ENCODE data around the gene COL16A1.

DNA sequence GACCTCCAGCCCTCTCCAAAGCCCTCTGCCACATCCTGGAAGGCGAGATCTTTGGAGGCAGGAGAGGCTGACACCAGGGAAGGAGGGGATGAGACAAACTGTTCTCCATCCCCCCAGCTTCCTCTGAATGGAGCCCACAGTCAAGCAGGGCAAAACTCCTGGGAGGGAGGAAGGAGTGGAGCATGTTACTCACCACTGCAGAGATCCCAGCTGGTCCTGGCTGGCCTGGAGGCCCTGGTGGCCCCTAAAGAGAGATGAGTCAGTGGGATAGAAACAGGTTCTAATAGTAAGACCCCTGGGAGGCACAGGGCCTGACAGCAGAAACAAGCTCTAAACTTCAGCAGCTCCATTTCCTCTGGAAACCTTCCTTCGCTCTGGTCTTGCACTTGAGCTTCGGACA is 45.1 kb downstream of the COL16A1 start:
- TF ChIP-seq, protein P1, sequence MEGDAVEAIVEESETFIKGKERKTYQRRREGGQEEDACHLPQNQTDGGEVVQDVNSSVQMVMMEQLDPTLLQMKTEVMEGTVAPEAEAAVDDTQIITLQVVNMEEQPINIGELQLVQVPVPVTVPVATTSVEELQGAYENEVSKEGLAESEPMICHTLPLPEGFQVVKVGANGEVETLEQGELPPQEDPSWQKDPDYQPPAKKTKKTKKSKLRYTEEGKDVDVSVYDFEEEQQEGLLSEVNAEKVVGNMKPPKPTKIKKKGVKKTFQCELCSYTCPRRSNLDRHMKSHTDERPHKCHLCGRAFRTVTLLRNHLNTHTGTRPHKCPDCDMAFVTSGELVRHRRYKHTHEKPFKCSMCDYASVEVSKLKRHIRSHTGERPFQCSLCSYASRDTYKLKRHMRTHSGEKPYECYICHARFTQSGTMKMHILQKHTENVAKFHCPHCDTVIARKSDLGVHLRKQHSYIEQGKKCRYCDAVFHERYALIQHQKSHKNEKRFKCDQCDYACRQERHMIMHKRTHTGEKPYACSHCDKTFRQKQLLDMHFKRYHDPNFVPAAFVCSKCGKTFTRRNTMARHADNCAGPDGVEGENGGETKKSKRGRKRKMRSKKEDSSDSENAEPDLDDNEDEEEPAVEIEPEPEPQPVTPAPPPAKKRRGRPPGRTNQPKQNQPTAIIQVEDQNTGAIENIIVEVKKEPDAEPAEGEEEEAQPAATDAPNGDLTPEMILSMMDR (tag by site-specific recombination; IDR thresholded peaks at IDR 0.05): no peak
- TF ChIP-seq, protein P2, sequence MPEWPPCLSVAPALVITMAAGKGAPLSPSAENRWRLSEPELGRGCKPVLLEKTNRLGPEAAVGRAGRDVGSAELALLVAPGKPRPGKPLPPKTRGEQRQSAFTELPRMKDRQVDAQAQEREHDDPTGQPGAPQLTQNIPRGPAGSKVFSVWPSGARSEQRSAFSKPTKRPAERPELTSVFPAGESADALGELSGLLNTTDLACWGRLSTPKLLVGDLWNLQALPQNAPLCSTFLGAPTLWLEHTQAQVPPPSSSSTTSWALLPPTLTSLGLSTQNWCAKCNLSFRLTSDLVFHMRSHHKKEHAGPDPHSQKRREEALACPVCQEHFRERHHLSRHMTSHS (tag by site-specific recombination; IDR thresholded peaks at IDR 0.05): no peak
- TF ChIP-seq, protein P3, sequence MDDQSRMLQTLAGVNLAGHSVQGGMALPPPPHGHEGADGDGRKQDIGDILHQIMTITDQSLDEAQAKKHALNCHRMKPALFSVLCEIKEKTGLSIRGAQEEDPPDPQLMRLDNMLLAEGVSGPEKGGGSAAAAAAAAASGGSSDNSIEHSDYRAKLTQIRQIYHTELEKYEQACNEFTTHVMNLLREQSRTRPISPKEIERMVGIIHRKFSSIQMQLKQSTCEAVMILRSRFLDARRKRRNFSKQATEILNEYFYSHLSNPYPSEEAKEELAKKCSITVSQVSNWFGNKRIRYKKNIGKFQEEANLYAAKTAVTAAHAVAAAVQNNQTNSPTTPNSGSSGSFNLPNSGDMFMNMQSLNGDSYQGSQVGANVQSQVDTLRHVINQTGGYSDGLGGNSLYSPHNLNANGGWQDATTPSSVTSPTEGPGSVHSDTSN (CRISPR knock-in tag; IDR thresholded peaks at IDR 0.05): no peak
- no peak for TF ChIP-seq ZNF623 (tag by site-specific recombination; IDR thresholded peaks at IDR 0.05)
- TF ChIP-seq, protein P4, sequence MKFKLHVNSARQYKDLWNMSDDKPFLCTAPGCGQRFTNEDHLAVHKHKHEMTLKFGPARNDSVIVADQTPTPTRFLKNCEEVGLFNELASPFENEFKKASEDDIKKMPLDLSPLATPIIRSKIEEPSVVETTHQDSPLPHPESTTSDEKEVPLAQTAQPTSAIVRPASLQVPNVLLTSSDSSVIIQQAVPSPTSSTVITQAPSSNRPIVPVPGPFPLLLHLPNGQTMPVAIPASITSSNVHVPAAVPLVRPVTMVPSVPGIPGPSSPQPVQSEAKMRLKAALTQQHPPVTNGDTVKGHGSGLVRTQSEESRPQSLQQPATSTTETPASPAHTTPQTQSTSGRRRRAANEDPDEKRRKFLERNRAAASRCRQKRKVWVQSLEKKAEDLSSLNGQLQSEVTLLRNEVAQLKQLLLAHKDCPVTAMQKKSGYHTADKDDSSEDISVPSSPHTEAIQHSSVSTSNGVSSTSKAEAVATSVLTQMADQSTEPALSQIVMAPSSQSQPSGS (tag by site-specific recombination; IDR thresholded peaks at IDR 0.05; ENCODE audit: low read depth): no peak
- no peak for TF ChIP-seq ZNF585B (tag by site-specific recombination; IDR thresholded peaks at IDR 0.05)
- TF ChIP-seq, protein P5, sequence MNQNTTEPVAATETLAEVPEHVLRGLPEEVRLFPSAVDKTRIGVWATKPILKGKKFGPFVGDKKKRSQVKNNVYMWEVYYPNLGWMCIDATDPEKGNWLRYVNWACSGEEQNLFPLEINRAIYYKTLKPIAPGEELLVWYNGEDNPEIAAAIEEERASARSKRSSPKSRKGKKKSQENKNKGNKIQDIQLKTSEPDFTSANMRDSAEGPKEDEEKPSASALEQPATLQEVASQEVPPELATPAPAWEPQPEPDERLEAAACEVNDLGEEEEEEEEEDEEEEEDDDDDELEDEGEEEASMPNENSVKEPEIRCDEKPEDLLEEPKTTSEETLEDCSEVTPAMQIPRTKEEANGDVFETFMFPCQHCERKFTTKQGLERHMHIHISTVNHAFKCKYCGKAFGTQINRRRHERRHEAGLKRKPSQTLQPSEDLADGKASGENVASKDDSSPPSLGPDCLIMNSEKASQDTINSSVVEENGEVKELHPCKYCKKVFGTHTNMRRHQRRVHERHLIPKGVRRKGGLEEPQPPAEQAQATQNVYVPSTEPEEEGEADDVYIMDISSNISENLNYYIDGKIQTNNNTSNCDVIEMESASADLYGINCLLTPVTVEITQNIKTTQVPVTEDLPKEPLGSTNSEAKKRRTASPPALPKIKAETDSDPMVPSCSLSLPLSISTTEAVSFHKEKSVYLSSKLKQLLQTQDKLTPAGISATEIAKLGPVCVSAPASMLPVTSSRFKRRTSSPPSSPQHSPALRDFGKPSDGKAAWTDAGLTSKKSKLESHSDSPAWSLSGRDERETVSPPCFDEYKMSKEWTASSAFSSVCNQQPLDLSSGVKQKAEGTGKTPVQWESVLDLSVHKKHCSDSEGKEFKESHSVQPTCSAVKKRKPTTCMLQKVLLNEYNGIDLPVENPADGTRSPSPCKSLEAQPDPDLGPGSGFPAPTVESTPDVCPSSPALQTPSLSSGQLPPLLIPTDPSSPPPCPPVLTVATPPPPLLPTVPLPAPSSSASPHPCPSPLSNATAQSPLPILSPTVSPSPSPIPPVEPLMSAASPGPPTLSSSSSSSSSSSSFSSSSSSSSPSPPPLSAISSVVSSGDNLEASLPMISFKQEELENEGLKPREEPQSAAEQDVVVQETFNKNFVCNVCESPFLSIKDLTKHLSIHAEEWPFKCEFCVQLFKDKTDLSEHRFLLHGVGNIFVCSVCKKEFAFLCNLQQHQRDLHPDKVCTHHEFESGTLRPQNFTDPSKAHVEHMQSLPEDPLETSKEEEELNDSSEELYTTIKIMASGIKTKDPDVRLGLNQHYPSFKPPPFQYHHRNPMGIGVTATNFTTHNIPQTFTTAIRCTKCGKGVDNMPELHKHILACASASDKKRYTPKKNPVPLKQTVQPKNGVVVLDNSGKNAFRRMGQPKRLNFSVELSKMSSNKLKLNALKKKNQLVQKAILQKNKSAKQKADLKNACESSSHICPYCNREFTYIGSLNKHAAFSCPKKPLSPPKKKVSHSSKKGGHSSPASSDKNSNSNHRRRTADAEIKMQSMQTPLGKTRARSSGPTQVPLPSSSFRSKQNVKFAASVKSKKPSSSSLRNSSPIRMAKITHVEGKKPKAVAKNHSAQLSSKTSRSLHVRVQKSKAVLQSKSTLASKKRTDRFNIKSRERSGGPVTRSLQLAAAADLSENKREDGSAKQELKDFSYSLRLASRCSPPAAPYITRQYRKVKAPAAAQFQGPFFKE (tag by site-specific recombination; IDR thresholded peaks at IDR 0.05; ENCODE audit: borderline replicate concordance): no peak
- TF ChIP-seq ZNF121 (tag by site-specific recombination; IDR thresholded peaks at IDR 0.05): no peak
- no peak for TF ChIP-seq ZNF292 (tag by site-specific recombination; IDR thresholded peaks at IDR 0.05; ENCODE audit: borderline replicate concordance, low read depth)
- TF ChIP-seq KLF10 (tag by site-specific recombination; IDR thresholded peaks at IDR 0.05): no peak
- TF ChIP-seq ZNF830 (tag by site-specific recombination; IDR thresholded peaks at IDR 0.05; ENCODE audit: low read depth): no peak
- no peak for TF ChIP-seq ZBTB7A (tag by site-specific recombination; IDR thresholded peaks at IDR 0.05; ENCODE audit: low read depth)
- no peak for TF ChIP-seq ZNF19 (tag by site-specific recombination; IDR thresholded peaks at IDR 0.05; ENCODE audit: low read depth)
